NCI-H2029 (cell line): Measurements from ENCODE around the gene TIMM9.
"Not testable (repeated sequence)": the region's sequence is repeated elsewhere in the genome, so short reads cannot be mapped to it uniquely, and the experiment has no call there.

Experiments used
- DNase-seq: peaks from one replicate; lab custom pipeline; 2025; lab: John Stamatoyannopoulos, UW

Gene TIMM9

GRCh38 chr14:58398495-58398894 lies 28.8 kb downstream of the TIMM9 start:
- DNase-seq = no peak

GRCh38 chr14:58397156-58397555 lies 30.2 kb downstream of the TIMM9 start:
- no peak for DNase-seq

- peak; percentile 81 for DNase-seq
Observed at GRCh38 chr14:58395812-58396788, 31.2 kb downstream of the TIMM9 start, which contains the start of gene TOMM20L. Gene TOMM20L, plus strand, starts transcription at chr14:58395930. Its CDS starts 28 bp downstream, at chr14:58395958.

- no peak for DNase-seq
Observed at GRCh38 chr14:58395562-58395811, 31.8 kb downstream of the TIMM9 start.

GRCh38 chr14:58390830-58391229 lies 36.5 kb downstream of the TIMM9 start:
- DNase-seq = no peak

- DNase-seq = no peak
Observed at GRCh38 chr14:58376791-58377190, 50.5 kb downstream of the TIMM9 start.

GRCh38 chr14:58368956-58369355 lies 58.4 kb downstream of the TIMM9 start:
- no peak for DNase-seq

GRCh38 chr14:58367296-58367695 lies 60.0 kb downstream of the TIMM9 start:
- no peak for DNase-seq

GRCh38 chr14:58364316-58364715 lies 63.0 kb downstream of the TIMM9 start:
- DNase-seq = no peak

GRCh38 chr14:58362798-58363412 lies 64.4 kb downstream of the TIMM9 start:
- peak; percentile 29 for DNase-seq

- DNase-seq = not testable (repeated sequence)
Observed at GRCh38 chr14:58362272-58362671, 65.1 kb downstream of the TIMM9 start.
